Measurements from ENCODE around the gene EXOSC10. TPM values are rescaled to one million over a fixed set of nuclear protein-coding genes. Genes with fewer than 3 reads are reported as not detected.

The EXOSC10 gene
- total and polyA plus RNA-seq, 2 experiments from 2014 or later = 55.5 to 72.9 TPM

DNA sequence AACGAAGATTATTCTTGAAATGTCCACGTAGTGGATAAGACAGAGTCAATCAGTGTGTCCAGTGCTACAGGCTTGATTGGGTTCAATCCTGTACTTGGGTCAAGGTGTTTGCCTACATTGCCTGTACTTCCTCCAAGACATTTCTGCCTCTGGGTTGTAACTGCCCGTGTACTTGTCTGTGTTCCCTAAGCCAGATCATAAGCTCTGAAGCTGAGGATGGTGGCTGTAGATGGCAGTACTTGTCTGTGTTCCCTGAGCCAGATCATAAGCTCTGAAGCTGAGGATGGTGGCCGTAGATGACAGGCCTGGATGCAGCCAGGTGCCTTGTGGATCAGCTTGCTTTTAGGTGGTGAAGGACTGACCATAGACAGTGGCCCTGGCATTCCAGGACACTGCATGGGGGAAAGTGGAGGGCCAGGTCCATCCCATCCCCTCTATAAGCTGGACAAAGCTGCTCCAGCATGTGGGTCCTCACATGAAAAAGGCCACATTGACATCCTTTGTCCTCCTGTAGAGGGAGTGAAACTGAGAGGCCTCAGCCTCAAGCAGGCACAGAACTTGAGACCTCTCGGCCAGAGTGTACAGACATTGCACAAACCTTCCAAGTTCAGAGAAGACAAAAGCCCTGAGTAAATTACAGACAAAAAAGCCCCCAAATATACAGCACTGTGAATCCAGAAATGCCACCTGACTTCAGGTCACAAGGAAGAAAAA is 37.9 kb downstream of the EXOSC10 start:
- peaks cover 59% of the 10 kb centered on the region for H3K36me3 Mint-ChIP-seq (ENCODE audit: low read depth)
- Histone ChIP-seq H2AFZ (no peak overlapping the region), H3K27me3 (ENCODE audit: insufficient read depth) (no peaks in the 10 kb centered on the region), H3K4me1 (ENCODE audit: insufficient read depth) (peaks cover 9% of the 10 kb centered on the region; the same call in 1 of the 2 replicates), H3K4me2 (no peak overlapping the region), H3K9me2 (ENCODE audit: insufficient read depth) (no peaks in the 10 kb centered on the region), H3F3A (replicated peaks; ENCODE audit: low read depth) (peaks cover 45% of the 10 kb centered on the region), H3K4me3 (no peak overlapping the region), H4K20me1 (replicated peaks; ENCODE audit: insufficient read depth) (peaks cover 4% of the 10 kb centered on the region), H3K27ac (ENCODE audit: low read depth) (0 out of 2 replicates have a peak overlapping the region, but pooled peaks have one; percentile 19), H3K36me3 (ENCODE audit: insufficient read depth) (peaks cover 23% of the 10 kb centered on the region), H3K79me2 (replicated peaks; ENCODE audit: insufficient read depth) (peaks cover 27% of the 10 kb centered on the region)
- no peak for DNase-seq (ENCODE audit: low spot score)
- peaks cover 15% of the 10 kb centered on the region for H3K4me1 Mint-ChIP-seq
- TF ChIP-seq STAT1 (IDR thresholded peaks at IDR 0.05; ENCODE audit: unreplicated experiment) = no peak
- no peak for TF ChIP-seq ZNF331 (CRISPR knock-in tag; IDR thresholded peaks at IDR 0.05; ENCODE audit: low read depth)
- no peak for TF ChIP-seq POLR2AphosphoS5 (IDR thresholded peaks at IDR 0.05; ENCODE audit: low read depth)
- TF ChIP-seq, protein P1, sequence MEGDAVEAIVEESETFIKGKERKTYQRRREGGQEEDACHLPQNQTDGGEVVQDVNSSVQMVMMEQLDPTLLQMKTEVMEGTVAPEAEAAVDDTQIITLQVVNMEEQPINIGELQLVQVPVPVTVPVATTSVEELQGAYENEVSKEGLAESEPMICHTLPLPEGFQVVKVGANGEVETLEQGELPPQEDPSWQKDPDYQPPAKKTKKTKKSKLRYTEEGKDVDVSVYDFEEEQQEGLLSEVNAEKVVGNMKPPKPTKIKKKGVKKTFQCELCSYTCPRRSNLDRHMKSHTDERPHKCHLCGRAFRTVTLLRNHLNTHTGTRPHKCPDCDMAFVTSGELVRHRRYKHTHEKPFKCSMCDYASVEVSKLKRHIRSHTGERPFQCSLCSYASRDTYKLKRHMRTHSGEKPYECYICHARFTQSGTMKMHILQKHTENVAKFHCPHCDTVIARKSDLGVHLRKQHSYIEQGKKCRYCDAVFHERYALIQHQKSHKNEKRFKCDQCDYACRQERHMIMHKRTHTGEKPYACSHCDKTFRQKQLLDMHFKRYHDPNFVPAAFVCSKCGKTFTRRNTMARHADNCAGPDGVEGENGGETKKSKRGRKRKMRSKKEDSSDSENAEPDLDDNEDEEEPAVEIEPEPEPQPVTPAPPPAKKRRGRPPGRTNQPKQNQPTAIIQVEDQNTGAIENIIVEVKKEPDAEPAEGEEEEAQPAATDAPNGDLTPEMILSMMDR (conservative IDR thresholded peaks at IDR 0.05; ENCODE audit: low read depth in 2 of 2) = no peak
- TF ChIP-seq, protein P2, sequence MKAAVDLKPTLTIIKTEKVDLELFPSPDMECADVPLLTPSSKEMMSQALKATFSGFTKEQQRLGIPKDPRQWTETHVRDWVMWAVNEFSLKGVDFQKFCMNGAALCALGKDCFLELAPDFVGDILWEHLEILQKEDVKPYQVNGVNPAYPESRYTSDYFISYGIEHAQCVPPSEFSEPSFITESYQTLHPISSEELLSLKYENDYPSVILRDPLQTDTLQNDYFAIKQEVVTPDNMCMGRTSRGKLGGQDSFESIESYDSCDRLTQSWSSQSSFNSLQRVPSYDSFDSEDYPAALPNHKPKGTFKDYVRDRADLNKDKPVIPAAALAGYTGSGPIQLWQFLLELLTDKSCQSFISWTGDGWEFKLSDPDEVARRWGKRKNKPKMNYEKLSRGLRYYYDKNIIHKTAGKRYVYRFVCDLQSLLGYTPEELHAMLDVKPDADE (IDR thresholded peaks at IDR 0.05) = no peak
- peak overlapping the region; percentile 19; the same call in 1 of the 3 replicates for H3K4me3 Mint-ChIP-seq
- no peaks in the 10 kb centered on the region; the same call in 2 of the 3 replicates for H3K9me3 Mint-ChIP-seq
- H3K27ac Mint-ChIP-seq = no peak overlapping the region
- peaks cover 10% of the 10 kb centered on the region for H3K27me3 Mint-ChIP-seq (ENCODE audit: insufficient read depth, low read depth, poor library complexity)
- ATAC-seq = no peak

DNA sequence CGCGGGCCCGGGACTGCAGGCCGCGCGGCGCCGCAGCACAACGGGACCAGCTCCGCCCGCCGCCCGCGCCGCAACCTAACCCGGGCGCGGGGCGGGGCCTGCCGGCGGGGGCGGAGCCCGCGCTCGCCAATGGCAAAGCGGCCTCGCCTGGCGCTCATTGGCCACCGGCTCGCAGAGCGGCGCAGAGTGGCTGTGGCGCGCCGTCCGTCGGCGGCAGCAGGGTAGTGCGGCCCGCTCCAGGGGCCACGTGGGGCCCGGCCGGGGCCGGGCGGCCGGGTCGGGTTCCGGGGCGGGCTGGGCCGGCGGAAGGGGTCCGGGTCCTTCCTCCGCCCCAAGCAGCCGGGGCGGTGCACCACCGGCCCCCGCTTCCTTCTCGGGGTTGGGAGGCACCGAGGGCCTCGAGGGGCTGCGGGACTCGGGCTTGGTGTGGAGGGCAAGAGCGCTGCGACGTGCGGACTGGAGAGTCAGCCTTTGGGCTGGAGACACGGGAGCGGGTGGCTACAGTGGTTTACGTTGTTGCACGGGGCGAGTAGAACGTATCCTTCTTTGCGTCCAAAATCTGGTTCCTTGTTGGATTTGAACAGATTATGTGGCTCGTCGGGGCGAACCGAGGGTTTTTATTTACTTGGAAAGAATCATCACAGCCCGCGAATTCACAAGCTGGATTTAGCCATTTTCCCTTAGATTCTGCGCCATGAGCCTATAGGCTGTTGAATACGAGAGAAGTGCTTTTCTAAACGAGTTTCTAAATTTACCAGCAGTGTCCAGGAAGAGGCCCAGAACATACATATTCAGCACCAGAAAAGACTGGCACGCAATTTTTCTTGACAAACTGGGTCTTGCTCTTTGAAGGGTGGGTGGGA is 39.5 kb downstream of the EXOSC10 start, which contains the start of gene SRM:
TSS of gene SRM (minus strand) at position 51 of the 863 bp plus-strand sequence. CDS start 75 bp downstream, outside the sequence.
- peak within 1 kb of the TSS; percentile 99 for H3K4me3 Mint-ChIP-seq
- DNase-seq (ENCODE audit: low spot score) (peak; percentile 91), ATAC-seq (peak; percentile 93)
- Histone ChIP-seq H3K27me3 (ENCODE audit: insufficient read depth) (no peaks in the 10 kb centered on the region), H3K9me2 (ENCODE audit: insufficient read depth) (no peaks in the 10 kb centered on the region), H2AFZ (peak within 1 kb of the TSS; percentile 94), H3K4me3 (peak within 1 kb of the TSS; percentile 92), H3K4me1 (ENCODE audit: insufficient read depth) (peaks cover 9% of the 10 kb centered on the region; the same call in 1 of the 2 replicates), H3K36me3 (ENCODE audit: insufficient read depth) (peaks cover 8% of the 10 kb centered on the region), H3K4me2 (peak within 1 kb of the TSS; percentile 97), H3F3A (replicated peaks; ENCODE audit: low read depth) (peaks cover 43% of the 10 kb centered on the region; the same call in 1 of the 2 replicates), H4K20me1 (replicated peaks; ENCODE audit: insufficient read depth) (peaks cover 3% of the 10 kb centered on the region), H3K79me2 (replicated peaks; ENCODE audit: insufficient read depth) (peaks cover 27% of the 10 kb centered on the region), H3K27ac (ENCODE audit: low read depth) (peak within 1 kb of the TSS; percentile 84)
- H3K27me3 Mint-ChIP-seq (ENCODE audit: insufficient read depth, low read depth, poor library complexity) = peaks cover 10% of the 10 kb centered on the region
- H3K9me3 Mint-ChIP-seq = no peaks in the 10 kb centered on the region; the same call in 2 of the 3 replicates
- H3K36me3 Mint-ChIP-seq (ENCODE audit: low read depth) = peaks cover 58% of the 10 kb centered on the region
- peak within 1 kb of the TSS; percentile 97 for H3K27ac Mint-ChIP-seq
- H3K4me1 Mint-ChIP-seq = peaks cover 15% of the 10 kb centered on the region
- no peak for TF ChIP-seq ZNF114 (CRISPR knock-in tag; IDR thresholded peaks at IDR 0.05)
- peak; percentile 51; the same call in 1 of the 2 replicates for TF ChIP-seq CREB1 (CRISPR knock-in tag; IDR thresholded peaks at IDR 0.05; ENCODE audit: low read depth)
- TF ChIP-seq POLR2AphosphoS5 (IDR thresholded peaks at IDR 0.05; ENCODE audit: low read depth) = peak; percentile 69; the same call in 1 of the 2 replicates
- TF ChIP-seq ZNF331 (CRISPR knock-in tag; IDR thresholded peaks at IDR 0.05; ENCODE audit: low read depth) = no peak
- TF ChIP-seq, protein P1 (conservative IDR thresholded peaks at IDR 0.05; ENCODE audit: low read depth in 2 of 2) = no peak
